Activated naive CD4-positive, alpha-beta T cell treated with anti-CD3 and anti-CD28 coated beads, Interleukin-2, amount 50 U/mL, for 72 hours (primary cell): ENCODE measurements around the gene ZBTB16. TPM values are rescaled to one million over a fixed set of nuclear protein-coding genes. Genes with fewer than 3 reads are reported as not detected.

Source experiments
- ATAC-seq, 2 donors: fragments of 150-1000 bp; cut with Tn5 transposase; 2 replicates each; pipeline ENCODE4 v1.10.0; 2021; ENCODE audit warnings: mild to moderate bottlenecking in 2 of 2, moderate library complexity in 2 of 2
- DNase-seq, 2 donors: peaks; one replicate each; pipeline ENCODE4 v3.0.0; 2021 to 2022; ENCODE audit warnings: low spot score in 2 of 2
- H3K27ac Mint-ChIP-seq, 2 donors: one replicate each; pipeline ENCODE4 v1.8.0; 2022; ENCODE audit warnings: mild to moderate bottlenecking in 2 of 2, mixed read lengths in 2 of 2
- H3K36me3 Mint-ChIP-seq, 2 donors: one replicate each; pipeline ENCODE4 v1.8.0; 2022; ENCODE audit warnings: mixed read lengths in 2 of 2
- H3K9me3 Mint-ChIP-seq, 2 donors: one replicate each; pipeline ENCODE4 v1.8.0; 2022; ENCODE audit warnings: mixed read lengths in 2 of 2
- total RNA-seq, 2 donors: library from RNA; stranded (reverse); gene quantifications; one replicate each; pipeline ENCODE4 v1.2.3, GENCODE V29; 2022

The ZBTB16 gene
- total RNA-seq, 2 donors from 2014 or later, result 0.99 to 3.1 TPM

DNA sequence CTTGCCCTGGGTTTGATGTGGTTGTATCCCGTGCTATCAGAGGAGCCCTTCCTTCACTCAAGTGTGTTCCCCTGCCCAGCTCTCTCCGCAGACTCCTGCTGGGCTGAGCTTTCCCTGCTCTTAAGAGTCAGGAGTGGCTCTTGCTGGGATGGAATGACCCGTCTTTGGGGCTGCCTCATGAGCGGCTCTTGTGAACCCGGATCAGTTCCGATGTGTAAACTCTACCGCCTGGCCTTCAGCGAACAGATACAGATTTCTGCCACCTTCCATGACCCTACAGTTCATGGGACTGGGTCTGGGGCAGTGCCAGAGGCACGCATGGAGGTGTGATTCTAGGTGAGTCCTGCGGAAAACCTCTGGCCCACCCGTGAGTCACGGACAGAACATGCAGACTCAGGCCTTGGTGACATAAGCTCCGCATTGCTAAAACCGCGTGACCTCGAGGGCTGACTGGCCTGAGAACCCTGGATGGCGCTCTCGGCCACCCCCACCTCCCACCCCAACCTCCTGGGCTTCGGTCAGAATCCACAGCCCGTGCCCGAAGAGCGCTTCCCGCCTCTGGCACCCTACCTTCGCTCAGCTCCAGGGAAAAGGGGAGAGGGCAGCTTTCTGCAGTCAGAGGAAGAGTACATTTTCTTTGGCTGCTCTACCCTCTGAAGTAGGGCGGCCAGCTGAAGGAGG is 1.3 kb upstream of the ZBTB16 start:
- no peak for DNase-seq
- Mint-ChIP-seq H3K27ac (no peak overlapping the region), H3K9me3 (no peaks in the 10 kb centered on the region), H3K36me3 (no peaks in the 10 kb centered on the region)
- ATAC-seq, result no peak

DNA sequence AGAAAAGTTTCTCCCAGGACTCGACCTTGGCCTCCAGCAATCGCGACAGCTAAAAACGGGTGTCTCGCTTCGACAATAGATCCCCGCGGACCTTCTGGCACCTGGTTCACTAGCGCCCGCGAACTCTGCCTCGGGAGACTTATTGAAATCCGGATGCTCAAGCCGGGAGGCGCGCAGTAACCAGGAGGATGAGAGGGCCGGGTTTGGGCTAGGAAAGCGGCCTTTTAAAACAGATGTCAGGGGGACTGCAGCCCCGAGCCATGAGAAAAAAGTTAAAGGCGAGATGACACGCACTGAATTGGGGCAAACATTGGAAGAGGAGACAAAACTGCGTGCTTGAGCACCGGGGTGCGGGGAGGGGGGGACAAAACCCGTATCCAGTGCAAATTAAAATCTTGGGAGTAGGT is 637 bp upstream of the ZBTB16 start:
- Mint-ChIP-seq H3K36me3 (no peaks in the 10 kb centered on the region), H3K9me3 (no peaks in the 10 kb centered on the region), H3K27ac (no peak overlapping the region)
- ATAC-seq (no peak), DNase-seq (no peak)

DNA sequence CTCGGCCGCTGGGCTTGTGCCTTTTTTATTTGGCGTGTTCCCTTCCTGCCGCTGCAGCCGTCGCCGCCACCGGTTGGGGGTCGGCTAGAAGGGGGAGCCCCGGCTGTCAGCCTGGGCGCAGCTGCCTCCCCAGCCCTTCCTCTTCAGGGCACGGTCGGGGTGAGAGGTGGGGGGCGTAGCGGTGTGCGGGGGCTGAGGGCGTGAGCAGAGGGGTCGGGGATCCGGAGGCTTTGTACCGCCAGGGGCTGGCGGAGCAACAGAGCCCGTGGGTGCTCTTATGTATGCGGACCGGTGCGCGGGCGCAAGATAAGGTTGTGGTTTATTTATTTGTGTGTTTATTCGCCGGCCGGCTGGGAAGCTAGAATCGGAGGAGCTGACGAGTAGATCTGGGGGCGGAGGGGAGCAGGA is 477 bp downstream of the ZBTB16 start:
- no peak overlapping the region for H3K27ac Mint-ChIP-seq
- peak; percentile 28 to 34 for ATAC-seq
- DNase-seq, result no peak
- no peaks in the 10 kb centered on the region for H3K36me3 Mint-ChIP-seq
- no peaks in the 10 kb centered on the region for H3K9me3 Mint-ChIP-seq

DNA sequence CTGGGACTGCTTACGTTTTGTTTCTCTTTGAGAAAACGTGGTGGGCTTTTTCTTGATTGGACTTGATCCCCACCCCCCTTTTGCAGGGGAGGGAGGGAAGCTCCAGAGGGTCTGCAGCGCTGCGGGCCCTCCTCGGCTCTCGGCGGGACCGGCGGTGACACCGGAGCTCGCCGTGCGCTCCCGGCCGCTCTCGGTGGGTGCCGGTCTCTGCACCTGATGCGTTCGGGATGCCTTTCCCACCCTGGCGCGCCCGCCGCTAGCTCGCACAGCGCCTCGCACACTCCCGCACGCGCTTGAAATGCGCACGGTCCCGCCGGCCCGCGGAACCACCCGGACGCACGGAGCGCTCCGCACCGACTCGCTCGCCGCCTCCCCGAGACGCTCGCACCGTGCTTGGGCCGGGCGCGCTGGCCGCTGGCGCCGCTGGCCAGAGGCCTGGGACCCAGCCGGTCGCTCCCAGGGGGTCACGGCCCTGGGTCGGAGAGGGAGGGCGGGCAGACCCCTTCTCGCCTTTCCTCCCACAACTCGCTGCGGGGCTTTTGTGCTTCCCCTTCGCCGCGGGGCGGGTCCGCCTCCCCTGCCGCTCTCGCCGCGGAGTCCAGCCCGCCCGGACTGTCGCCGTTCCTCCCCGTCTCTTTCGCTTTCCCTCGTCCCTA is 1.0 kb downstream of the ZBTB16 start:
- no peaks in the 10 kb centered on the region for H3K36me3 Mint-ChIP-seq
- no peak overlapping the region for H3K27ac Mint-ChIP-seq
- DNase-seq, result peak in 1 of 2 donors; percentile 36
- H3K9me3 Mint-ChIP-seq, result no peaks in the 10 kb centered on the region
- peak; percentile 42 to 48 for ATAC-seq

DNA sequence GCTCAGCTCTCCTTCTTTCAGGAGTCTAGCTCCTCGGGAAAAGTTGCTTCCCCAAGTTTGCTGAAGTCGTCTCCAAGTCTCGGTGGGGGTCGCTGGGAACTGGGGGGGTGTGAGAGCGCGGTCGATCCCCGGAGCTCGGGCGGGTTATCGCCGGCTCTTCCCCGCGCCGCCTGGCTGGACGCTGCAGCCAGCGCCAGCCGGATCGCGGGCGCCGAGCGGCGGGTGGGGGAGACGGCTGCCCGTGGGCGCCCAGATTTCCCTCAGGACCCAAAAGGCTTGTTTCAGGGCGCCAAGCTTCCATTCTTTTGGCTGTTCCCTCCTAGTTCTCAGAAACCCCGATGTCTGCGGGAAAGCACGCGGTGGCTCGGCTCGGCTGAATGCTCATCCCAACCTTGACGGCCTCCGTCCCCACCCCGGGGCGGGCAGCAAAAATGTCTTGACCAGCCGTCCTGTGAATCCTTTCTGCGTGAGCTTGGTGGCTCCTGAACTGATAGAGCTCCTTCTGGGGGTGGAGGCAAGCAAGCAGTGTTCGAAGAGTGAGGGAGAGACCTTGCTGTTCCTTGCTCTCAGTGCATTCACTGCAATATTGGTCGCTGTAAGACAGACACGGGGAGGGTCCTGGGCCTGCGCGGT is 1.7 kb downstream of the ZBTB16 start:
- H3K27ac Mint-ChIP-seq, result no peak overlapping the region
- H3K9me3 Mint-ChIP-seq, result no peaks in the 10 kb centered on the region
- peak in 1 of 2 donors; percentile 11 for ATAC-seq
- DNase-seq, result no peak
- no peaks in the 10 kb centered on the region for H3K36me3 Mint-ChIP-seq

DNA sequence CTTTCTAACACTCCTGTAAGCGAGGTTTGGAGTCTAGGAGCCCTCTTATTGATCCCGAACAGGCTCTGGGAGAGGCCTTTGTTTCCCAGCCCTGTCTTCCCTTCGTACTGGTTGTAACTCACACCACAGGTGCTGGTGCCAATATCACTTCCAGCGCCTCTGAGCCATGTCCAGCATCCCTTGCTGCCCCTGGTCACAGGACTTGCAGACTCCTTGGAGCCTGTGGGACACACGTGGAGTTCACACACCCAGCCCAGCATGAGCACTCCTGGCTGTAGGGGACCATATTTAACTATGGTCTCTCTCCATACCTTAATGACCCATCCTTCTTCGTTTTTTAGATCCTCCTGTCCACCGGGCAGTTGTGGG is 2.2 kb downstream of the ZBTB16 start:
- Mint-ChIP-seq H3K9me3 (no peaks in the 10 kb centered on the region), H3K27ac (no peak overlapping the region)
- DNase-seq, result no peak

DNA sequence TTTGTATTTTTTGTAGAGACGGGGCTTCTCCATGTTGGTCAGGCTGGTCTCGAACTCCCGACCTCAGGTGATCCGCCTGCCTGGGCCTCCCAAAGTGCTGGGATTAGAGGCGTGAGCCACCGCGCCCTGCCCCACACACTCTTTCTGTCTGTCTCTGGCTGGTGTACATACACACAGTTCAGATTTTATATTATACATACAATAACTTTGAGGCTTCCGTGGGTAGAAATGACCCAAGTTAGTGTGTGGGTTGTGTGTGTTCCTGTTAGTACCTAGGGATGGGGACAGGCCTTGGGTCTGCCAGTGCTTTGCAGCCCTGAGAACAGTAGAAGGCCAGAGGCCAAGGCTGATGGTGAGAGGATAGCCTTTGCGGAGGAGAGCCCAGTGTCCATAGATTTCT is 2.8 kb downstream of the ZBTB16 start:
- no peak overlapping the region for H3K27ac Mint-ChIP-seq
- no peak for DNase-seq
- no peaks in the 10 kb centered on the region for H3K36me3 Mint-ChIP-seq
- no peak for ATAC-seq
- H3K9me3 Mint-ChIP-seq, result no peaks in the 10 kb centered on the region

More for the DNA sequence above, 2.2 kb downstream of the ZBTB16 start:
- ATAC-seq, result no peak
- no peaks in the 10 kb centered on the region for H3K36me3 Mint-ChIP-seq

DNA sequence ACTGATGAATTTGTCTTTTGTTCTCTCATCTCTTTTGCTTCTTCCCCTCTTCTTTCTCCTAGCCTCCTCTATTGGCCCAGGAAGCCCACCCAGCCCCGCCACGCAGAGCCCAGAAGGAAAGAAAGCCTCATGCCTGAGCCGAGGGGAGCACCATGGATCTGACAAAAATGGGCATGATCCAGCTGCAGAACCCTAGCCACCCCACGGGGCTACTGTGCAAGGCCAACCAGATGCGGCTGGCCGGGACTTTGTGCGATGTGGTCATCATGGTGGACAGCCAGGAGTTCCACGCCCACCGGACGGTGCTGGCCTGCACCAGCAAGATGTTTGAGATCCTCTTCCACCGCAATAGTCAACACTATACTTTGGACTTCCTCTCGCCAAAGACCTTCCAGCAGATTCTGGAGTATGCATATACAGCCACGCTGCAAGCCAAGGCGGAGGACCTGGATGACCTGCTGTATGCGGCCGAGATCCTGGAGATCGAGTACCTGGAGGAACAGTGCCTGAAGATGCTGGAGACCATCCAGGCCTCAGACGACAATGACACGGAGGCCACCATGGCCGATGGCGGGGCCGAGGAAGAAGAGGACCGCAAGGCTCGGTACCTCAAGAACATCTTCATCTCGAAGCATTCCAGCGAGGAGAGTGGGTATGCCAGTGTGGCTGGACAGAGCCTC is 3.8 kb downstream of the ZBTB16 start:
- DNase-seq, result no peak
- no peak for ATAC-seq
- H3K36me3 Mint-ChIP-seq, result no peaks in the 10 kb centered on the region

DNA sequence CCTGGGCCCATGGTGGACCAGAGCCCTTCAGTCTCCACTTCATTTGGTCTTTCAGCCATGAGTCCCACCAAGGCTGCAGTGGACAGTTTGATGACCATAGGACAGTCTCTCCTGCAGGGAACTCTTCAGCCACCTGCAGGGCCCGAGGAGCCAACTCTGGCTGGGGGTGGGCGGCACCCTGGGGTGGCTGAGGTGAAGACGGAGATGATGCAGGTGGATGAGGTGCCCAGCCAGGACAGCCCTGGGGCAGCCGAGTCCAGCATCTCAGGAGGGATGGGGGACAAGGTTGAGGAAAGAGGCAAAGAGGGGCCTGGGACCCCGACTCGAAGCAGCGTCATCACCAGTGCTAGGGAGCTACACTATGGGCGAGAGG is 4.3 kb downstream of the ZBTB16 start:
- DNase-seq, result no peak
- Mint-ChIP-seq H3K36me3 (no peaks in the 10 kb centered on the region), H3K27ac (no peak overlapping the region), H3K9me3 (no peaks in the 10 kb centered on the region)
- no peak for ATAC-seq

More for the DNA sequence above, 3.8 kb downstream of the ZBTB16 start:
- no peak overlapping the region for H3K27ac Mint-ChIP-seq
- no peaks in the 10 kb centered on the region for H3K9me3 Mint-ChIP-seq

DNA sequence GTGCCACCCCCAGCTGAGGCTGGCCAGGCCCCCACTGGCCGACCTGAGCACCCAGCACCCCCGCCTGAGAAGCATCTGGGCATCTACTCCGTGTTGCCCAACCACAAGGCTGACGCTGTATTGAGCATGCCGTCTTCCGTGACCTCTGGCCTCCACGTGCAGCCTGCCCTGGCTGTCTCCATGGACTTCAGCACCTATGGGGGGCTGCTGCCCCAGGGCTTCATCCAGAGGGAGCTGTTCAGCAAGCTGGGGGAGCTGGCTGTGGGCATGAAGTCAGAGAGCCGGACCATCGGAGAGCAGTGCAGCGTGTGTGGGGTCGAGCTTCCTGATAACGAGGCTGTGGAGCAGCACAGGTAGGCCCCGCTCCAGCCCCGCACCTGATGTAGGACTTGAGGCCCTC is 4.7 kb downstream of the ZBTB16 start:
- ATAC-seq, result no peak
- DNase-seq, result no peak
- no peaks in the 10 kb centered on the region for H3K9me3 Mint-ChIP-seq
- no peaks in the 10 kb centered on the region for H3K36me3 Mint-ChIP-seq
- no peak overlapping the region for H3K27ac Mint-ChIP-seq

DNA sequence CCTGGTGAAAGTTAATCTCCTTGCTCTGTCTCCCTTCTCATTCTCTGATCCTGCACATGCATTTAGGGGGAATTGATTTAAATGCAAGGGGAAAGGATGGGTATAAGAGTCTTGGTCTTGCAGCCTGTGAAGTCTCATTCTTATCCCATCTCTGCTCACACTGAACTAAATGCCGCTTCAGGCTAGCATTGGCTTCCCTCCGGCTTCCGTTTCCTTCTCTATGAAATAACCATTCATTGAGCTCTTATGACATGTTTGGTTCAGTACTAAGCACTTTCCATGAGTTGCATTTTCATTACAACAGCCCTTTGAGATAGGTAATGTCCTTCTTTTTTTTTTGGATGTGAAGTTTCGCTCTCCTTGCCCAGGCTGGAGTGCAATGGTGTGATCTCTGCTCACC is 5.6 kb downstream of the ZBTB16 start:
- DNase-seq, result no peak
- ATAC-seq, result no peak
- H3K36me3 Mint-ChIP-seq, result no peaks in the 10 kb centered on the region
- no peaks in the 10 kb centered on the region for H3K9me3 Mint-ChIP-seq
- no peak overlapping the region for H3K27ac Mint-ChIP-seq

DNA sequence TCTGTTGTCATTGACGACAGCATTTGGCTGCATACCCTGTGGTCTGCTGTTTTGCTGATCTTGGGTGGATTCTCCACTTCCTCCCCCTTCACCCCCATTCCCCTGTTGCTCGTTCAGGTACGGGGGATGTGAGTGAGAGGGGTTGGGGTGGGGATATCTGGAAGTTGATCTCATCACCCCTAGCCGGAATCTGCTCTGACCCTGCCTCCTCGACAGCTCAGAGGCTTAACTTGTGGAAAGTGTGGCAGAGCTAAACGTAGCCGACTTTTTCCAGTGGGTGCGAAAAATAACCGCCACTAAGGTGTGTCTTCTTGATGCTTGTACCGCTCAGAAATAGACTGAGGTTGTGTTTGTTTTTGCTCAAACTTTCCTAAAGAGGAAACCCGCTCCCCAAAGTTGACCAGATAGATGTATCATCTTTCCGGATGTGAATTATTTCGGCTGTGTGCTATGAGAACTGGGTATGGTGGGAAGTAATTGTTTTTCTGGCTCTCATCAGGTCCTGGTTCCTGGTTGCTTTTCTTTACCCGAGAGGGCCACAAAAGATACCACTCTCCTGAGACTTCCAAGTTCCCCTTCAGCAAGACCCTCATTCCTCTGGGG is 6.6 kb downstream of the ZBTB16 start:
- Mint-ChIP-seq H3K27ac (peak overlapping the region in 1 of 2 donors; percentile 53), H3K36me3 (no peaks in the 10 kb centered on the region), H3K9me3 (no peaks in the 10 kb centered on the region)
- ATAC-seq, result peak; percentile 22 to 60
- no peak for DNase-seq

DNA sequence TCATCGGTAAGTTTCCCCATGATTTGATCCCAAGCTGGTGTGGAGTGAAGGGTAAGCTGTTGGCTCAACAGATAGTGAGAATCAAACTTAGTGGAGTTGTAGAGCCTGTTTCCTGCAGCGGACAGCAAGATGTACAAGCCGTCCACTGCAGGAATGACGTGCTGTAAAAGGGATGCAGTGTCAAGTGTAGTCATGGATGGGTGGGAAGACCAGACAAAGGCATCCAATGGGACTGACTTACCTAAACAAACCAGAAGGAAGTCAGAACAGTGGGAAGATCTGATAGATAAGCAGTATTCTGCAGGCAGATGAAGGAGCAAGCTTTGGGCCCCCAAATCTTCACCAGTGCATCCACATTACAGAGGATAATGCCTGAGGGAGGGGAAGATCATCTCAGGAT is 8.8 kb downstream of the ZBTB16 start:
- DNase-seq (no peak), ATAC-seq (no peak)
- Mint-ChIP-seq H3K27ac (no peak overlapping the region), H3K36me3 (no peaks in the 10 kb centered on the region), H3K9me3 (no peaks in the 10 kb centered on the region)

DNA sequence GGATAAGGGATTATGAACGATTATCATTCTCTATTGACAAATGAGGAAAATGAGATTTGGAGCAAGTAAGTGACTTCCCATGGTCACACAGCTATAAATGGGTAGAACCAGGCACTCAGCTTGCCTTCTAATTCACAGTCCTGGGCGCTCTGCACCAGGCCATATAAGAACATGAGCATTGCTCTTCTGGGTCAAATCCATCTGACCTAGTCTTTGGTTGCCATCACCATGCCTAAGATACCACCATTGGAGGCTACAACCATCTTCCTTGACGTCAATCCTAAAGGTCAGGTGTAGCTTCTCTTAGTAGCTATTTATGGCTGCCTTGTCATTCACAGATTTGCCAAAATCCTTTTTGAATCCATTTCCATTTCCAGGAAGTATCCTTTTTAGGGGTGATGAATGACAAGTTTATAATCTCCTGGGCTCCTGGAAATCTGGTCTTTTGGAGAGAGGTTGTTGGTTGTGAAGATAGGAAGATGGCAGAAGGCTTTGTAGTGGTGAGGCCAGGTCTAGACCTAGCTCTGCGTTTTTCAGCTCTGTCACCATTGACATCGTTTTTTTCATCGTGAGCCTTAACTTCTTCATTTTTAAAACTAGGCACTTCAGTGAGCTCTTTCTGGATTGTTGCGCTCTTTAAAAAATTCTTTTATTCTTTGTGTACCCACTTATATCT is 11.1 kb downstream of the ZBTB16 start:
- ATAC-seq (no peak), DNase-seq (no peak)
- H3K9me3 Mint-ChIP-seq, result no peaks in the 10 kb centered on the region
- no peak overlapping the region for H3K27ac Mint-ChIP-seq
- H3K36me3 Mint-ChIP-seq, result no peaks in the 10 kb centered on the region

DNA sequence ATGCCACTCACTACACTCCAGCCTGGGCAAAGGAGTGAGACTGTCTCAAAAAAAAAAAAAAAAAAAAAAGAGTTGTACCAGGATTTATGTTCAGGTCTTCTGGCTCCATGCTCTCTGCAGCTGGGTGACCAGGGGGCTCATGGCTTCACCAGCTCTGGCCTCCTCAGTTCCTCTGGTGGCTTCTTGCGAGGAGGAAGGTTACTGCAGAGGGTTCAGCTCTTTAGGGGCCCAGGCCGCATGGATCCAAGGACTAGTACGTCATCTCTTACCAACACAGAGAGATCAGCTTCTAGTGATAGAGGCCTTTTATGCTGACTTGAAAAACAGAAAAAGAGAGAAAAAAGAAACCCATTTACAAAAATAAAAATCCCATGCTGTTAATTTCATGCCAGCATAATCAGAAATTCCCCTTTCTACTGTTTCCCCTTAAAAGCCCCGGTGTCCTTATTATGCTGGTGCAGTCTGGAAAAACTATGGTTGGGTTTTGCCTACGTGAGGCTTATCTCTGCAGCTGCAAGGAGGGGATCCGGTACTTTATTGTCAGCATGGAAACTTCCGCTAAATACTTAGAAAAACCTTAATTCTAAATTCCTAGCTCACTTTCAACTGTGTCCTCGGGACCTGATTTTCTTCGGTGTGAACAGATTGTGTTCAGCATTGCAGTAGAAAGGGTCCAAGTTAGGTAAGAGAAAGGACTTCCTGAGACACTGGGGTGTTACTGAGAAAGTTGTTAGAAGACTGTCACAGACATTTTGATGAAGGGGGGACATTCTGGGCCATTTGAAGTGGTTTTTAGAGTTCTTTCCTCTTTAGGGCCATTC is 13.7 kb downstream of the ZBTB16 start:
- DNase-seq (no peak), ATAC-seq (peak; percentile 12 to 35)
- peak overlapping the region in 1 of 2 donors; percentile 56 for H3K27ac Mint-ChIP-seq
- H3K36me3 Mint-ChIP-seq, result no peaks in the 10 kb centered on the region
- H3K9me3 Mint-ChIP-seq, result no peaks in the 10 kb centered on the region
